ENCODE measurements around the gene ATOH8. TPM values are rescaled to one million over a fixed set of nuclear protein-coding genes. Genes with fewer than 3 reads are reported as not detected.

The ATOH8 gene
- total RNA-seq, 1 donor from 2014 or later: 13.7 TPM

- Mint-ChIP-seq H3K27me3 (peaks cover 71% of the 10 kb centered on the region), H3K4me3 (no peak overlapping the region), H3K4me1 (ENCODE audit: unreplicated experiment) (peaks cover 17% of the 10 kb centered on the region), H3K27ac (no peak overlapping the region), H3K36me3 (no peaks in the 10 kb centered on the region), H3K9me3 (no peaks in the 10 kb centered on the region)
- no peak for TF ChIP-seq CTCF (conservative IDR thresholded peaks at IDR 0.05)
- DNase-seq (ENCODE audit: extremely low spot score, unreplicated experiment): no peak
Observed at GRCh38 chr2:85748985-85749875, 4.6 kb upstream of the ATOH8 start.

GRCh38 chr2:85750587-85751575, 2.9 kb upstream of the ATOH8 start:
- Mint-ChIP-seq H3K4me1 (ENCODE audit: unreplicated experiment) (peaks cover 8% of the 10 kb centered on the region), H3K36me3 (no peaks in the 10 kb centered on the region), H3K27me3 (peaks cover 73% of the 10 kb centered on the region), H3K27ac (no peak overlapping the region), H3K4me3 (peak overlapping the region; percentile 64), H3K9me3 (no peaks in the 10 kb centered on the region)
- no peak for DNase-seq (ENCODE audit: extremely low spot score, unreplicated experiment)
- peak; percentile 85 for TF ChIP-seq CTCF (conservative IDR thresholded peaks at IDR 0.05)

GRCh38 chr2:85751627-85752026, 2.2 kb upstream of the ATOH8 start:
- H3K27ac Mint-ChIP-seq: no peak overlapping the region
- H3K9me3 Mint-ChIP-seq: no peaks in the 10 kb centered on the region
- peaks cover 70% of the 10 kb centered on the region for H3K27me3 Mint-ChIP-seq
- no peak for TF ChIP-seq CTCF (conservative IDR thresholded peaks at IDR 0.05)
- DNase-seq (ENCODE audit: extremely low spot score, unreplicated experiment): no peak
- H3K4me1 Mint-ChIP-seq (ENCODE audit: unreplicated experiment): peaks cover 8% of the 10 kb centered on the region
- H3K4me3 Mint-ChIP-seq: peak overlapping the region; percentile 64
- no peaks in the 10 kb centered on the region for H3K36me3 Mint-ChIP-seq

GRCh38 chr2:85753035-85753524, 711 bp upstream of the ATOH8 start:
- Mint-ChIP-seq H3K27ac (no peak overlapping the region), H3K36me3 (no peaks in the 10 kb centered on the region), H3K4me1 (ENCODE audit: unreplicated experiment) (peaks cover 16% of the 10 kb centered on the region), H3K9me3 (no peaks in the 10 kb centered on the region), H3K27me3 (peaks cover 68% of the 10 kb centered on the region), H3K4me3 (peak overlapping the region; percentile 88)
- no peak for DNase-seq (ENCODE audit: extremely low spot score, unreplicated experiment)
- no peak for TF ChIP-seq CTCF (conservative IDR thresholded peaks at IDR 0.05)

- H3K36me3 Mint-ChIP-seq: no peaks in the 10 kb centered on the region
- H3K9me3 Mint-ChIP-seq: no peaks in the 10 kb centered on the region
- peak; percentile 77 for DNase-seq (ENCODE audit: extremely low spot score, unreplicated experiment)
- H3K4me3 Mint-ChIP-seq: peak overlapping the region; percentile 92
- H3K27ac Mint-ChIP-seq: no peak overlapping the region
- peaks cover 16% of the 10 kb centered on the region for H3K4me1 Mint-ChIP-seq (ENCODE audit: unreplicated experiment)
- peaks cover 61% of the 10 kb centered on the region for H3K27me3 Mint-ChIP-seq
- peak; percentile 54 for TF ChIP-seq CTCF (conservative IDR thresholded peaks at IDR 0.05)
Observed at GRCh38 chr2:85754313-85755095, 713 bp downstream of the ATOH8 start.

All from type B pancreatic cell (in vitro differentiated cells).